GM19468 (cell line): Measurements from ENCODE around the gene PRMT2.
"Not testable (repeated sequence)": the region's sequence is repeated elsewhere in the genome, so short reads cannot be mapped to it uniquely, and the experiment has no call there.

Source experiments
- ATAC-seq: cut with Tn5 transposase; IDR thresholded peaks from one replicate; pipeline ENCODE4 v1.9.1; 2021; ENCODE audit warnings: mild to moderate bottlenecking, moderate library complexity, moderate number of reproducible peaks; ENCODE audit not compliant: unreplicated experiment; ENCODE audit errors: extremely low read depth

PRMT2 gene

DNA sequence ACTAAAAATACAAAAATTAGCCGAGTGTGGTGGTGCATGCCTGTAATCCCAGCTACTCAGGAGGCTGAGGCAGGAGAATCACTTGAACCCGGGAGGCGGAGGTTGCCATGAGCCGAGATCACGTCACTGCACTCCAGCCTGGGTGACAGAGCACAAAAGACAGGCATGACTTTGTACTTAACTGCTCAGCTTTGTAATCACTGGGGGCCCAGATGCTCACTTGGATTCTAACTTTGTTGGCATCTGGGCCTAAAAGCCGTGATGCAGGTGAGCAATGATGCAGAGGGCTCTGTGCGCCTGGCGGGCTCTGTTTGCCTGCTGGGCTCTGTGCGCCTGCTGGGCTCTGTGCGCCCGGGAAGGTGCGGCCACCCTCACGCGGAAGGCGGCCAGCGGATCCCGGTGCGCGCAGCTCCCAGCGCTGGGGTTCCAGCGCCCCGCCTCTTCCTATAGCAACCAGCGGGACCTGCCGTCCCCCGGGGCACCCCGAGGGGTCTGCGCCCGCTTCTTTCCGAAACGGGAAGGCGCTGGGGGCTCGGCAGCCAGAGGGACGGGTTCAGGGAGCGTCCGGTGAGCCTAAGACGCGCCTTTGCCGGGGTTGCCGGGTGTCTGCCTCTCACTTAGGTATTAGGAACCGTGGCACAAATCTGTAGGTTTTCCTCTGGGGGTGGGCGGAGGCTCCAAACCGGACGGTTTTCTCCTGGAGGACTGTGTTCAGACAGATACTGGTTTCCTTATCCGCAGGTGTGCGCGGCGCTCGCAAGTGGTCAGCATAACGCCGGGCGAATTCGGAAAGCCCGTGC is 31.7 kb downstream of the PRMT2 start:
- ATAC-seq = no peak

DNA sequence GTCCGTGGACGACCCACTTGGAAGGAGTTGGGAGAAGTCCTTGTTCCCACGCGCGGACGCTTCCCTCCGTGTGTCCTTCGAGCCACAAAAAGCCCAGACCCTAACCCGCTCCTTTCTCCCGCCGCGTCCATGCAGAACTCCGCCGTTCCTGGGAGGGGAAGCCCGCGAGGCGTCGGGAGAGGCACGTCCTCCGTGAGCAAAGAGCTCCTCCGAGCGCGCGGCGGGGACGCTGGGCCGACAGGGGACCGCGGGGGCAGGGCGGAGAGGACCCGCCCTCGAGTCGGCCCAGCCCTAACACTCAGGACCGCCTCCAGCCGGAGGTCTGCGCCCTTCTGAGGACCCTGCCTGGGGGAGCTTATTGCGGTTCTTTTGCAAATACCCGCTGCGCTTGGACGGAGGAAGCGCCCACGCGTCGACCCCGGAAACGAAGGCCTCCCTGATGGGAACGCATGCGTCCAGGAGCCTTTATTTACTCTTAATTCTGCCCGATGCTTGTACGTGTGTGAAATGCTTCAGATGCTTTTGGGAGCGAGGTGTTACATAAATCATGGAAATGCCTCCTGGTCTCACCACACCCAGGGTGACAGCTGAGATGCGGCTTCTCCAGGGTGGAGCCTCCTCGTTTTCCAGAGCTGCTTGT is 32.4 kb downstream of the PRMT2 start:
- no peak for ATAC-seq

DNA sequence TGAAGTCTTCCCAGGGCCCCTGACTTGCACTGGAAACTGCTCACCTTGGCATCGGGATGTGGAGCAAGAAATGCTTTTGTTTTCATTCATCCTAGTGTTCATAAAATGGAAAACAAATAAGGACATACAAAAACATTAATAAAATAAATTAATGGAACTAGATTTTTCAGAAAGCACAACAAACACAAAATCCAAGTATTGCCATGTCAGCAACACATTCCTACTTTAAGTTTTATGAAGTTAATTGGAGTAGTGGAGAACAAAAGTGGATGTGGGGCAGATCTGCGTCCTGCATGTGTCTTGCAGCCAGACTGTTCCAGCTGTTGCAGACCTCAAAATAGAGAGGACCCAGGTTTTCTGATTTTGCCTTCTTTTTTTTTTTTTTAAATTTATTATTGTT is 32.9 kb downstream of the PRMT2 start:
- no peak for ATAC-seq

DNA sequence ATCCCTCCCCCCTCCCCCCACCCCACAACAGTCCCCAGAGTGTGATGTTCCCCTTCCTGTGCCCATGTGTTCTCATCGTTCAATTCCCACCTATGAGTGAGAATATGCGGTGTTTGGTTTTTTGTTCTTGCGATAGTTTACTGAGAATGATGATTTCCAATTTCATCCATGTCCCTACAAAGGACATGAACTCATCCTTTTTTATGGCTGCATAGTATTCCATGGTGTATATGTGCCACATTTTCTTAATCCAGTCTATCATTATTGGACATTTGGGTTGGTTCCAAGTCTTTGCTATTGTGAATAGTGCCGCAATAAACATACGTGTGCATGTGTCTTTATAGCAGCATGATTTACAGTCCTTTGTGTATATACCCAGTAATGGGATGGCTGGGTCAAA is 33.4 kb downstream of the PRMT2 start:
- ATAC-seq = not testable (repeated sequence)

DNA sequence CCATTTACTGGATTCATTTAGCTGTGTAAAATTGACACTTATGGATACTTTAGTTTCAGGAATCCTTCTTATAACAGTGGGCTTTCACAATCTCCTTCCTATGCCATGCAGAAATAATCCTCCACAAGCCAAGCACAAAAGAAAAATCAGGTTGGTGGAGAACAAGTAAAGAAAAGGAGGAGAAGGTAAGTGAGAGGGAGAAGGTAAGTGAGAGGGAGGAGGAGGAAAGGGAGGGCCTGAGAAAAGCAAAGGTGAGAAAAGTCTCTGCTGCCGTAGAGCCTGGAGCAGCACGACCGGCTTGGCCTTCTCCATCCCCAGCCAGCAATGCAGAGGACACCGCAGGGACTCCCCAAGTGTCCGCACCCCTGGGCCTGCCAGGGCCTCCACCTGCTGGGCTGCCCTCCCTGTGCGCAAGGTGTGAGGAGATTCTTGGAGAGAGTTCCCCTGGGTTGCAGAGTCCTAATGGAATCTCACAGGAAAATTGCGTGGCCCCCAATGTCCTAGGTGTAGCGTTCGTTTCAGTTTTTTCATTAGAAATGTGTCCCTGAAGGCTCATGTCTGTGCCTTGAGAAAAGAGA is 39.0 kb downstream of the PRMT2 start:
- no peak for ATAC-seq

DNA sequence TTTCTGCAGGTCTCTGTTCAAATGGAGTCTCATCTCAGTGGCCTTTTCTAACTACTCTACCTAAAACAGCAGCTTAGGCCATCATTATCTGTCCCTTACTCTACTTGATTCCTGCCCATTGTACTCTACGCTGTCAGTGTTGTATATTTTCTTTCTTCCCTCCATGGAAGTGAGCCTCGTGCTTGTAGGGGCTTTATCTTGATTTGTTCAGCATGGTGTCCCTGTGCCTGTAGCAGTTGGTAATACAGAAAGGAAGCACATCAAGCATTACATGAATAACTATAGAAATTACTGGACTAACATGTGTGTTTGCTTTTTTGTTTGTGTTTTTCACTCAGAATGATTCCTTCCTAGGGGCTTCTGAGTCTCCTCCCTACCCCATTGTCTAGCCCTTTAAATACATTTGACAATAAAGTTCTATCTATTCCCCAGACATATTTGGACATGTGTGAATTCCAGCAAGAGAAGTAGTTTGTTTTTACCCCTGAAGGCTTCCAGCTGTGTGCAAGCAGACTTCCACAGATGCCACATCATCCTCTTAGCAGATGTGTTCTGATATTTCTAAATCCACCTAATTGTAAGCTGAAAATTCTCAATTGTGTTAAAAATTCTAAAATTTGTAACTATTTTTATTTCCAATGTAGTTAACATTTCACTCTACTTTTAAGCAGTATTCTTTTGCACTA is 40.3 kb downstream of the PRMT2 start:
- ATAC-seq = no peak

DNA sequence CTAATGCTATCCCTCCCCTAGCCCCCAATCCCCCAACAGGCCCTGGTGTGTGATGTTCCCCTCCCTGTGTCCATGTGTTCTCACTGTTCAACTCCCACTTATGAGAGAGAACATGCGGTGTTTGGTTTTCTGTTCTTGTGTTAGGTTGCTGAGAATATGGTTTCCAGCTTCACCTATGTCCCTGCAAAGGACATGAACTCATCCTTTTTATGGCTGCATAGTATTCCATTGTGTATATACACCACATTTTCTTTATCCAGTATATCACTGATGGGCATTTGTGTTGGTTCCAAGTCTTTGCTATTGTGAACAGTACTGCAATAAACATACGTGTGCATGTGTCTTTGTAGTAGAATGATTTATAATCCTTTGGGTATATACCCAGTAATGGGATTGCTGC is 41.1 kb downstream of the PRMT2 start:
- not testable (repeated sequence) for ATAC-seq

DNA sequence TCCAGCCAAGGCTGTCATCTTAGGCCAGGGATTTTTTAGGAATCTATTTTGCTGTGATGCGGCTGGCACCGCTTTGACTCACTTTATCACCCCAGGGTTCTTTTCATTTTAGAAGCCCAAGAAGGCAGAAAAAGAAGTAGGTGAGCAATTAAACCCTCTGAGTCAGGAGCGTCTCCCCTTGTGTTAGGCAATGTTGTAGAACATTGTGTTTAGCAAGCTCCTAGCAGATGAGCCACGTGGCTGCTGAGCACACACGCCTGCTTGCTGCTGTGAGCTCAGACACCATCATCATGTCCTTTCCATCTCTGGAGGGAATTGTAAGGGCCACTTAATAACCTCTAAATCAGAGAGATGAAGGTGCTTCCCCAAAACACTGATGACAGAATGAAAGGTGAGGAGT is 46.1 kb downstream of the PRMT2 start:
- not testable (repeated sequence) for ATAC-seq

DNA sequence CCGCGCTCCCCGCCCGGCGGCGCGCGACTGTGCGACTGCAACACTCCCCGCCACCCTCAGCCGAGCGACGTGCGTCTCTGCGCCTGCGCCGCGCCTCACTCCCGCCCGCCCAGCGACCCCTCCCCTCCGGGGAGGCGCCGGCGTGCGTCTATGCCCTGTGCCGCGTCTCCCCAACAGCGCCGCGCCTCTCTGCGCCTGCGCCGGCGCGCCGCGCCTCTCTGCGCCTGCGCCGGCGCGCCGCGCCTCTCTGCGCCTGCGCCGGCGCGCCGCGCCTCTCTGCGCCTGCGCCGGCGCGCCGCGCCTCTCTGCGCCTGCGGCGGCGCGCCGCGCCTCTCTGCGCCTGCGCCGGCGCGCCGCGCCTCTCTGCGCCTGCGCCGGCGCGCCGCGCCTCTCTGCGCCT is 63.2 kb downstream of the PRMT2 start:
- not testable (repeated sequence) for ATAC-seq

DNA sequence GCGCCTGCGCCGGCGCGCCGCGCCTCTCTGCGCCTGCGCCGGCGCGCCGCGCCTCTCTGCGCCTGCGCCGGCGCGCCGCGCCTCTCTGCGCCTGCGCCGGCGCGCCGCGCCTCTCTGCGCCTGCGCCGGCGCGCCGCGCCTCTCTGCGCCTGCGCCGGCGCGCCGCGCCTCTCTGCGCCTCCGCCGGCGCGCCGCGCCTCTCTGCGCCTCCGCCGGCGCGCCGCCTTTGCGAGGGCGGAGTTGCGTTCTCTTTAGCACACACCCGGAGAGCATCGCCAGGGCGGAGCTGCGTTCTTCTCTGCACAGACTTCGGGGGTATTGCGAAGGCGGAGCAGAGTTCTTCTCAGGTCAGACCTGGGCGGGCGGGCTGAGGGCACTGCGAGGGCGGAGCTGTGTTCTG is 63.6 kb downstream of the PRMT2 start:
- ATAC-seq = not testable (repeated sequence)
